SK-N-SH (cell line): ENCODE results near the gene PTPRF. TPM values are rescaled to one million over a fixed set of nuclear protein-coding genes. Genes with fewer than 3 reads are reported as not detected.

Source experiments
- CTCF ChIA-PET: fragments of 300-600, 350-600 bp; formaldehyde crosslinking; extraction: SDS; loops from one replicate; lab custom pipeline; 2021; lab: Yijun Ruan, JAX
- POLR2A ChIA-PET: fragments of 350-600 bp; sonication (Branson Sonifier 250); formaldehyde crosslinking; extraction: SDS; loops from one replicate; lab custom pipeline; 2020; ENCODE audit warnings: antibody characterized with exemption, inconsistent platforms; lab: Yijun Ruan, JAX
- DNase-seq: peaks from one replicate; pipeline ENCODE4 v3.0.0; 2012
- H2AFZ ChIP-seq: fragments of 200-600 bp; sonication (generic); 2 replicates; pipeline ENCODE4 v1.8.1; 2016; ENCODE audit warnings: antibody characterized with exemption, mild to moderate bottlenecking, low read depth
- H3F3A ChIP-seq: fragments of 200-600 bp; sonication (generic); replicated peaks from 2 replicates; pipeline ENCODE3; 2016; ENCODE audit warnings: antibody characterized with exemption, mild to moderate bottlenecking; ENCODE audit not compliant: insufficient read depth
- H3K27ac ChIP-seq, 2 experiments: fragments of 200-500 bp in 1 of 2; fragments of 200-600 bp in 1 of 2; sonication (Bioruptor generic) in 1 of 2; sonication (generic), shearing (Covaris generic) in 1 of 2; 2 replicates each; pipeline versions ENCODE4 v1.5.1 to v1.6.1; 2014 to 2016; ENCODE audit warnings: low read depth in 2 of 2, inconsistent platforms in 1 of 2, low read length in 1 of 2, mild to moderate bottlenecking in 1 of 2, mixed read lengths in 1 of 2
- H3K27me3 ChIP-seq: fragments of 200-600 bp; sonication (generic), shearing (Covaris generic); 2 replicates; pipeline ENCODE4 v1.6.1; 2016; ENCODE audit warnings: mixed run types; ENCODE audit not compliant: insufficient read depth
- H3K36me3 ChIP-seq, 2 experiments: fragments of 200-500 bp in 1 of 2; fragments of 200-600 bp in 1 of 2; sonication (Bioruptor generic) in 1 of 2; sonication (generic) in 1 of 2; replicated peaks in 1 of 2; 2 replicates each; pipeline versions ENCODE3 to v1.5.1; 2014 to 2016; ENCODE audit warnings: low read length in 1 of 2, mild to moderate bottlenecking in 1 of 2; ENCODE audit not compliant: insufficient read depth in 2 of 2, control insufficient read depth in 1 of 2
- H3K4me1 ChIP-seq, 2 experiments: fragments of 200-500 bp in 1 of 2; fragments of 200-600 bp in 1 of 2; sonication (Bioruptor generic) in 1 of 2; sonication (generic), shearing (Covaris generic) in 1 of 2; 2 replicates each; pipeline versions ENCODE4 v1.5.1 to v1.6.1; 2014 to 2016; ENCODE audit warnings: low read depth in 1 of 2, low read length in 1 of 2, mixed run types in 1 of 2; ENCODE audit not compliant: insufficient read depth in 2 of 2, control insufficient read depth in 1 of 2
- H3K4me2 ChIP-seq: fragments of 200-600 bp; sonication (generic), shearing (Covaris generic); 2 replicates; pipeline ENCODE4 v1.6.1; 2017; ENCODE audit warnings: mixed run types
- H3K4me3 ChIP-seq, 2 experiments: fragments of 200-500 bp in 1 of 2; fragments of 200-600 bp in 1 of 2; sonication (Bioruptor generic) in 1 of 2; sonication (generic), shearing (Covaris generic) in 1 of 2; 2 replicates each; pipeline versions ENCODE4 v1.5.1 to v1.8.1; 2014 to 2016; ENCODE audit warnings: low read depth in 2 of 2, inconsistent platforms in 1 of 2, low read length in 1 of 2, mild to moderate bottlenecking in 1 of 2, mixed read lengths in 1 of 2, moderate library complexity in 1 of 2
- H3K79me2 ChIP-seq: fragments of 200-600 bp; sonication (generic); 2 replicates; pipeline ENCODE4 v1.8.1; 2017; ENCODE audit warnings: mild to moderate bottlenecking; ENCODE audit not compliant: insufficient read depth
- H3K9ac ChIP-seq: fragments of 200-600 bp; sonication (generic); 2 replicates; pipeline ENCODE4 v1.6.1; 2017; ENCODE audit warnings: mixed run types
- H3K9me2 ChIP-seq: fragments of 200-600 bp; sonication (generic); 2 replicates; pipeline ENCODE4 v1.6.1; 2017; ENCODE audit warnings: mixed run types
- H3K9me3 ChIP-seq: fragments of 200-600 bp; sonication (generic); 2 replicates; pipeline ENCODE4 v1.6.1; 2017; ENCODE audit warnings: mixed run types, mild to moderate bottlenecking, moderate library complexity
- H4K20me1 ChIP-seq: fragments of 200-600 bp; sonication (generic); 2 replicates; pipeline ENCODE4 v1.6.1; 2017; ENCODE audit warnings: mild to moderate bottlenecking, mixed run types; ENCODE audit not compliant: insufficient read depth
- CHD2 ChIP-seq: fragments of 150-350 bp; IDR thresholded peaks from 2 replicates; pipeline ENCODE4 v1.6.1; 2018; ENCODE audit warnings: low read length; ENCODE audit not compliant: partially characterized antibody
- ELF1 ChIP-seq: IDR thresholded peaks from 2 replicates; pipeline ENCODE4 v1.4.0; 2012
- EZH2phosphoT487 ChIP-seq: fragments of 200-600 bp; sonication (generic); IDR thresholded peaks from 2 replicates; pipeline ENCODE4 v1.6.1; 2017; ENCODE audit warnings: low read depth, mixed run types, mild to moderate bottlenecking, antibody characterized with exemption, moderate library complexity, borderline replicate concordance
- FOSL2 ChIP-seq: IDR thresholded peaks from 2 replicates; pipeline ENCODE4 v1.4.0; 2012; ENCODE audit warnings: low read depth, mild to moderate bottlenecking, moderate library complexity, borderline replicate concordance
- FOXJ3 ChIP-seq: sonication (generic); formaldehyde crosslinking; IDR thresholded peaks from 2 replicates; pipeline ENCODE4 v1.5.1; 2020; ENCODE audit warnings: mild to moderate bottlenecking, missing genetic modification reagents
- GATA2 ChIP-seq: sonication (generic); formaldehyde crosslinking; IDR thresholded peaks from 2 replicates; pipeline ENCODE4 v1.5.0; 2020; ENCODE audit warnings: mild to moderate bottlenecking, missing genetic modification reagents
- RAD21 ChIP-seq: IDR thresholded peaks from 2 replicates; pipeline ENCODE4 v1.6.1; 2012; ENCODE audit warnings: mild to moderate bottlenecking, low read length
- RFX5 ChIP-seq: IDR thresholded peaks from 2 replicates; pipeline ENCODE4 v1.6.1; 2012; ENCODE audit warnings: mild to moderate bottlenecking, improper control_type of control experiment, low read length
- RXRA ChIP-seq: IDR thresholded peaks from 2 replicates; pipeline ENCODE4 v1.4.0; 2012; ENCODE audit warnings: low read depth, mild to moderate bottlenecking, borderline replicate concordance
- SMC3 ChIP-seq: IDR thresholded peaks from 2 replicates; pipeline ENCODE4 v1.6.1; 2012; ENCODE audit warnings: low read depth, low read length, improper control_type of control experiment
- WGBS: methylation state at CpG from one replicate; pipeline ENCODE4 v1.1.6; 2017; ENCODE audit warnings: low lambda C conversion rate; 5-methylcytosine and 5-hydroxymethylcytosine counted together
- polyA plus RNA-seq, 3 experiments: library from polyadenylated mRNA; depleted of rRNA; stranded (reverse); fragments of >200 nt; gene quantifications; 2 replicates each; pipeline ENCODE4 v1.2.3, GENCODE V29; 2012
- TF ChIP-seq, protein P1 (sequence below): IDR thresholded peaks from 2 replicates; pipeline ENCODE4 v1.4.0; 2012; ENCODE audit warnings: low read depth
- TF ChIP-seq, protein P2 (sequence below): IDR thresholded peaks from 2 replicates; pipeline ENCODE4 v1.4.0; 2012; ENCODE audit warnings: low read depth, borderline replicate concordance
- TF ChIP-seq, protein P3 (sequence below): fragments of 150-350 bp; IDR thresholded peaks from 2 replicates; pipeline ENCODE4 v1.6.1; 2016; ENCODE audit warnings: mild to moderate bottlenecking, low read depth, low read length
- TF ChIP-seq, protein P4 (sequence below): IDR thresholded peaks from 2 replicates; pipeline ENCODE4 v1.4.0; 2012; ENCODE audit warnings: low read depth, borderline replicate concordance

Gene PTPRF
- polyA plus RNA-seq, 1 of the 3 experiments (the other 2 are of a cell fraction), result 72.7 TPM

DNA sequence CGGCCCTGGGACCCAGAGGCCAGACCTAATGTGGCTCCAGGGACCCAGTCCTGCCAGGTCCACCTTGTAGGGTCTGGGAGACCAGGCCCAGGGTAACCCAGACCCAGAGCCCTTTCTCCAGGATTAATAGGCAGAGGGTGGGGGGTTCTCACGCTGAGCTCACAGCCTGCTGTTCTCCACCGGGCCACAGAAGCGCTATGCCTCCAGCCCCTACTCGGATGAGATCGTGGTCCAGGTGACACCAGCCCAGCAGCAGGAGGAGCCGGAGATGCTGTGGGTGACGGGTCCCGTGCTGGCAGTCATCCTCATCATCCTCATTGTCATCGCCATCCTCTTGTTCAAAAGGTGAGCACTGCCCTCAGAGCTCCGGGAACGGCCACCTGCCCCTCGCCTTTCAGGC is 75.9 kb downstream of the PTPRF start:
- H3K4me3 ChIP-seq, result no peak overlapping the region
- H3K9me3 ChIP-seq, result no peaks in the 10 kb centered on the region
- no peaks in the 10 kb centered on the region for H3F3A ChIP-seq
- TF ChIP-seq CHD2 (no peak), GATA2 (CRISPR knock-in tag) (no peak), RXRA (no peak), EZH2phosphoT487 (no peak)
- H3K27me3 ChIP-seq, result no peaks in the 10 kb centered on the region
- H3K79me2 ChIP-seq, result no peaks in the 10 kb centered on the region
- no peaks in the 10 kb centered on the region for H4K20me1 ChIP-seq
- no peak overlapping the region for H3K9ac ChIP-seq
- 100% methylated on average over 1 of the region's 13 CpGs for WGBS
- H2AFZ ChIP-seq, result no peak overlapping the region
- DNase-seq, result no peak
- no peak overlapping the region for H3K4me2 ChIP-seq
- ChIA-PET POLR2A (no interaction called here), CTCF (no interaction called here)
- peaks cover 8 to 68% of the 10 kb centered on the region in 2 experiments for H3K36me3 ChIP-seq
- H3K4me1 ChIP-seq, result no peaks in the 10 kb centered on the region
- no peaks in the 10 kb centered on the region for H3K9me2 ChIP-seq
- no peak overlapping the region for H3K27ac ChIP-seq

DNA sequence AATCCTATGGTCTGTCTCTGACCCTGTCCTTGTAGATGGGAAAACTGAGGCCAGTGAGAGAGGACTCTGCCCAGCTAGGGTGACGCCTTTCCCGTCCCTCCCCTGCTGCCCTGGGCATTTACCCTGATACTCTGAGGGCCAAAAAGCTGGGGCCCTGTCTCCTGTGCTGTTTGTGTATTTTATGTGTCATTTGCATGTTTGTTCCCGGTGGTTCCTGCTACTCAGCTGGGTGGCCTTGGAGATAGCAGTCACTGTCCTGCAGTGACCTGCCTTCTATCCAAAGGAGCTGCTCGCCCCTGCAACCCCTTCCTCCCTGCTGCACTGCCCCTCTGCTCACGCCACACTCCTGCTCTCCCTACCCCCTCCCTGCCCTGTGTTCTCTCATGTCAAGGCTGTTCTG is 78.1 kb downstream of the PTPRF start:
- no peaks in the 10 kb centered on the region for H3F3A ChIP-seq
- H3K79me2 ChIP-seq, result no peaks in the 10 kb centered on the region
- no peaks in the 10 kb centered on the region; a peak in 1 of 4 replicates for H3K4me1 ChIP-seq
- TF ChIP-seq EZH2phosphoT487 (no peak), GATA2 (CRISPR knock-in tag) (no peak), FOSL2 (no peak), RAD21 (no peak), CHD2 (no peak), SMC3 (no peak), RFX5 (no peak), FOXJ3 (CRISPR knock-in tag) (no peak), ELF1 (no peak)
- TF ChIP-seq, protein P1, sequence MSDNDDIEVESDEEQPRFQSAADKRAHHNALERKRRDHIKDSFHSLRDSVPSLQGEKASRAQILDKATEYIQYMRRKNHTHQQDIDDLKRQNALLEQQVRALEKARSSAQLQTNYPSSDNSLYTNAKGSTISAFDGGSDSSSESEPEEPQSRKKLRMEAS, result no peak
- TF ChIP-seq, protein P2, sequence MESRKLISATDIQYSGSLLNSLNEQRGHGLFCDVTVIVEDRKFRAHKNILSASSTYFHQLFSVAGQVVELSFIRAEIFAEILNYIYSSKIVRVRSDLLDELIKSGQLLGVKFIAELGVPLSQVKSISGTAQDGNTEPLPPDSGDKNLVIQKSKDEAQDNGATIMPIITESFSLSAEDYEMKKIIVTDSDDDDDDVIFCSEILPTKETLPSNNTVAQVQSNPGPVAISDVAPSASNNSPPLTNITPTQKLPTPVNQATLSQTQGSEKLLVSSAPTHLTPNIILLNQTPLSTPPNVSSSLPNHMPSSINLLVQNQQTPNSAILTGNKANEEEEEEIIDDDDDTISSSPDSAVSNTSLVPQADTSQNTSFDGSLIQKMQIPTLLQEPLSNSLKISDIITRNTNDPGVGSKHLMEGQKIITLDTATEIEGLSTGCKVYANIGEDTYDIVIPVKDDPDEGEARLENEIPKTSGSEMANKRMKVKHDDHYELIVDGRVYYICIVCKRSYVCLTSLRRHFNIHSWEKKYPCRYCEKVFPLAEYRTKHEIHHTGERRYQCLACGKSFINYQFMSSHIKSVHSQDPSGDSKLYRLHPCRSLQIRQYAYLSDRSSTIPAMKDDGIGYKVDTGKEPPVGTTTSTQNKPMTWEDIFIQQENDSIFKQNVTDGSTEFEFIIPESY, result no peak
- TF ChIP-seq, protein P3, sequence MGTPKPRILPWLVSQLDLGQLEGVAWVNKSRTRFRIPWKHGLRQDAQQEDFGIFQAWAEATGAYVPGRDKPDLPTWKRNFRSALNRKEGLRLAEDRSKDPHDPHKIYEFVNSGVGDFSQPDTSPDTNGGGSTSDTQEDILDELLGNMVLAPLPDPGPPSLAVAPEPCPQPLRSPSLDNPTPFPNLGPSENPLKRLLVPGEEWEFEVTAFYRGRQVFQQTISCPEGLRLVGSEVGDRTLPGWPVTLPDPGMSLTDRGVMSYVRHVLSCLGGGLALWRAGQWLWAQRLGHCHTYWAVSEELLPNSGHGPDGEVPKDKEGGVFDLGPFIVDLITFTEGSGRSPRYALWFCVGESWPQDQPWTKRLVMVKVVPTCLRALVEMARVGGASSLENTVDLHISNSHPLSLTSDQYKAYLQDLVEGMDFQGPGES, result no peak
- TF ChIP-seq, protein P4, sequence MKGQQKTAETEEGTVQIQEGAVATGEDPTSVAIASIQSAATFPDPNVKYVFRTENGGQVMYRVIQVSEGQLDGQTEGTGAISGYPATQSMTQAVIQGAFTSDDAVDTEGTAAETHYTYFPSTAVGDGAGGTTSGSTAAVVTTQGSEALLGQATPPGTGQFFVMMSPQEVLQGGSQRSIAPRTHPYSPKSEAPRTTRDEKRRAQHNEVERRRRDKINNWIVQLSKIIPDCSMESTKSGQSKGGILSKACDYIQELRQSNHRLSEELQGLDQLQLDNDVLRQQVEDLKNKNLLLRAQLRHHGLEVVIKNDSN, result no peak
- no peak overlapping the region for H3K9ac ChIP-seq
- no peak overlapping the region for H2AFZ ChIP-seq
- no peak overlapping the region for H3K4me2 ChIP-seq
- 94% methylated on average over 5 of the region's 5 CpGs for WGBS
- H3K27me3 ChIP-seq, result no peaks in the 10 kb centered on the region
- no peaks in the 10 kb centered on the region for H3K9me2 ChIP-seq
- H3K4me3 ChIP-seq, result no peak overlapping the region
- CTCF ChIA-PET, result interaction anchor here (1.0 kb wide), 1 partner anchor 18 kb away, joined by 3 read pairs; no protein-coding TSS in a partner anchor
- no peaks in the 10 kb centered on the region for H3K9me3 ChIP-seq
- DNase-seq, result no peak
- H3K27ac ChIP-seq, result no peak overlapping the region
- H3K36me3 ChIP-seq, result peaks cover 8 to 68% of the 10 kb centered on the region in 2 experiments
- H4K20me1 ChIP-seq, result no peaks in the 10 kb centered on the region
- POLR2A ChIA-PET, result no interaction called here
